ENCODE results near the gene ZNF562.
"Not testable (repeated sequence)": the region's sequence is repeated elsewhere in the genome, so short reads cannot be mapped to it uniquely, and the experiment has no call there.

The ZNF562 gene

DNA sequence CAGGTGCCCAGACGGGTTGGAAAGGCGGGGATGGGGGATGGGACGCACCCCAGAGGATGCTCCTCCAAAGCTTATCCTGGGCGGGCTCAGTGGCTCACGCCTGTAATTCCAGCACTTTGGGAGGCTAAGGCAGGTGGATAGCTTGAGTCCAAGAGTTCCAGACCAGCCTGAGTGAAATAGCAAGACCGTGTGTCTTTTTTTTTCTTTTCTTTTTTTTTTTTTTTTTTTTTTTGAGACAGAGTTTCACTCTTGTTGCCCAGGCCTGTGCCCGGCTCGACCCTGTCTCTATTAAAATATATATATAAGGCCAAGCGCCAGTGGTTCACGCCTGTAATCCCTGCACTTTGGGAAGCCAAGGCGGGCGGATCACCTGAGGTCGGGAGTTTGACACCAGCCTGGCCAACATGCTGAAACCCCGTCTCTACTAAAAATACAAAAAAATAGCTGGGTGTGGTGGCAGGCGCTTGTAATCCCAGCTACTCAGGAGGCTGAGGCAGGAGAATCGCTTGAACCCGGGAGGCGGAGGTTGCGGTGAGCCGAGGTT is 530 bp upstream of the ZNF562 start:
- H3K27ac ChIP-seq (ENCODE audit: low read depth, low read length) = peak overlapping the region; percentile 99
- not testable (repeated sequence) for H3K4me1 ChIP-seq (ENCODE audit: control insufficient read depth, insufficient read depth, low read length); H3K27me3 ChIP-seq (ENCODE audit: control insufficient read depth, insufficient read depth, low read length)
- peak overlapping the region; percentile 96 for H3K9ac ChIP-seq (ENCODE audit: low read length)
- H3K36me3 ChIP-seq (ENCODE audit: control insufficient read depth, insufficient read depth, low read length) = peaks cover 20% of the 10 kb centered on the region
- peaks cover 45% of the 10 kb centered on the region for H3K9me3 ChIP-seq (ENCODE audit: control insufficient read depth, insufficient read depth, low read depth, low read length)
- peak overlapping the region; percentile 86 for H3K4me3 ChIP-seq (ENCODE audit: low read depth, low read length)

DNA sequence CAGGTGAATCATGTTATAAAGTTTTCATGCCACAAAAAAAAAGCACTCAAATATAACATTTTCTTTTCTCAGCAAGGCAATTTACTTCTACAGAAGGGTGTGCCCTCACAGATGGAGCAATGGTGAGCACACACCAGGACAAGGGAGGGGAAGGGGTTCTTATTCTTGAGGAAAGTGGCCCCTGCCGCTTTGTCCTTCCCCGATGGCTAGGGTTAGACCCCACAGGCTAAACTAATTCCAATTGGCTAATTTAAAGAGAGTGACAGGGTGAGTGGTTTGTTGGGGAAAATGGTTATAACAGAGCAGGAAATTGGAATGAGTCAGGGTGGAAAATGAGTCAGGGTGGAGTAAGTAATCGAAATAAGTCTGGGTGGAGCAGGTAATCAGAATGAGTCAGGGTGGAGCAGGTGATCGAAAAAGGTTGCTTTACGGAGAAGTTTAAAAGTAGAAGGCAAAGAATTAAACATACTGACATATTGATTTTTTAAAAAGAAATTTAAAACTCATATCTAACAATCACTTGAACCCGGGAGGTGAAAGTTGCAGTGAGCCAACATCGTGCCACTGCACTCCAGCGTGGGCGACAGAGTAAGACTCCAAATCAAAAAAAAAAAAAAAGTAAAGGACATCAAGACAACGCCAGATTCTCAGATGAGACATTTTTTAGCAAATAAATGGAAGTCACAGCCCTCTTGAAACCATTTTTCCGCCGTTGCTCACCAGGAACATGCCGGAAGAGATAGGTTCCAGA is 813 bp downstream of the ZNF562 start:
- Histone ChIP-seq H3K9me3 (ENCODE audit: control insufficient read depth, insufficient read depth, low read depth, low read length) (peaks cover 55% of the 10 kb centered on the region), H3K9ac (ENCODE audit: low read length) (peak overlapping the region; percentile 96), H3K27me3 (ENCODE audit: control insufficient read depth, insufficient read depth, low read length) (no peaks in the 10 kb centered on the region), H3K36me3 (ENCODE audit: control insufficient read depth, insufficient read depth, low read length) (peaks cover 21% of the 10 kb centered on the region), H3K27ac (ENCODE audit: low read depth, low read length) (peak overlapping the region; percentile 99), H3K4me1 (ENCODE audit: control insufficient read depth, insufficient read depth, low read length) (no peaks in the 10 kb centered on the region), H3K4me3 (ENCODE audit: low read depth, low read length) (peak overlapping the region; percentile 86)

DNA sequence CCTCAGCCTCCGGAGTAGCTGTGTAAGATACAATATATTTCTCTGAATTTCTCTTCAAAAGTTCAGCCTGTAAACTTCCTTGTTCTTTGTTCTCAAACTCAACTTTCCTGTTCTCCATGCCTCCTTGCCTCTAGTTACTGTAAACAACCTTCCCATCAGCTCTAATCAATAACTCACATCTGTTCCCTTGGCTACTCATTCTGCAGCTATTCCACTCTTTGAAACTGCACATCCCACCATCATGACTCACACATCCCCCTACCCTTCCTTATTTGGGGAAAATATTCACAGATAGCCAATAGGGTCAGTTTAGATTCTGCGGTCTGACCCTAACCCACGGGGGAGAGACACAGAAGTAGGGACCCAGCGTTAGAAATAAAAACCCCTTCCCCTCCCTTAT is 2.0 kb downstream of the ZNF562 start:
- Histone ChIP-seq H3K9ac (ENCODE audit: low read length) (no peak overlapping the region), H3K27ac (ENCODE audit: low read depth, low read length) (no peak overlapping the region), H3K27me3 (ENCODE audit: control insufficient read depth, insufficient read depth, low read length) (no peaks in the 10 kb centered on the region), H3K36me3 (ENCODE audit: control insufficient read depth, insufficient read depth, low read length) (peaks cover 21% of the 10 kb centered on the region), H3K4me1 (ENCODE audit: control insufficient read depth, insufficient read depth, low read length) (no peaks in the 10 kb centered on the region), H3K9me3 (ENCODE audit: control insufficient read depth, insufficient read depth, low read depth, low read length) (peaks cover 57% of the 10 kb centered on the region), H3K4me3 (ENCODE audit: low read depth, low read length) (no peak overlapping the region)

DNA sequence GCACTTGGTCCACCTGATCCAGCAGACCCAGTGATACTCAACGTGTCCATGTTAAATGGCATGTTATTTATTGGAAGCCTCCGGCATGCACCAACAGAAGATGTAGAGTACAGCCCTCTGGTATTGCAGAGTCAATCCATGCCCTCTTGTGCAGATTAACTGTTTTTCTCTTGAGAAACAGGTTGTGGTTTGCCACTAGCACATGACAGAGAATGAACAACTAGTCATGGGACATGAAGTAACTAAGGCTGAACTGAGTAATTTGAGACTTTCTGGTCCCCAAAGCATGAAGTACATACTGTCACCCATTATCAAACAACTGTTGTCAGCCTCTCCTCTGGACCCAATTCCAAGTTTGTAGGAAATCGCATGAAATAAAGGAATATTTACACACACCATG is 3.2 kb downstream of the ZNF562 start:
- no peak overlapping the region for H3K9ac ChIP-seq (ENCODE audit: low read length)
- H3K36me3 ChIP-seq (ENCODE audit: control insufficient read depth, insufficient read depth, low read length) = peaks cover 21% of the 10 kb centered on the region
- peaks cover 64% of the 10 kb centered on the region for H3K9me3 ChIP-seq (ENCODE audit: control insufficient read depth, insufficient read depth, low read depth, low read length)
- no peak overlapping the region for H3K27ac ChIP-seq (ENCODE audit: low read depth, low read length)
- H3K27me3 ChIP-seq (ENCODE audit: control insufficient read depth, insufficient read depth, low read length) = no peaks in the 10 kb centered on the region
- no peak overlapping the region for H3K4me3 ChIP-seq (ENCODE audit: low read depth, low read length)
- no peaks in the 10 kb centered on the region for H3K4me1 ChIP-seq (ENCODE audit: control insufficient read depth, insufficient read depth, low read length)

DNA sequence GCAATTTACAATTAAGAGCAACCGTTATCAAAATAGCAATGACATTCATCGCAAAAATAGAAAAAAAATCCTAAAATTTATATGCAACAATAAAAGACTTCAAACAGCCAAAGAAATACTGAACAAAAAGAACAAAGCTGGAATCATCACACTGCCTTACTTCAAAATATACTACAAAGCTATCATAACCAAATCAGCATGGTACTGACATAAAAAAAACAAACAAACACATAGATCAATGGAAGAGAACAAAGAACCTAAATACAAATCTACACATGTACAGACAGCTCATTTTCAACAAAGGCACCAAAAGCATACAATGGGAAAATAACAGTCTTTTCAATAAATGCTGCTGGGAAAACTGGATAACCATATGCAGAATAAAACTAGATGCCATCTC is 6.4 kb downstream of the ZNF562 start:
- Histone ChIP-seq H3K27ac (ENCODE audit: low read depth, low read length) (no peak overlapping the region), H3K9ac (ENCODE audit: low read length) (no peak overlapping the region), H3K27me3 (ENCODE audit: control insufficient read depth, insufficient read depth, low read length) (no peaks in the 10 kb centered on the region), H3K4me1 (ENCODE audit: control insufficient read depth, insufficient read depth, low read length) (no peaks in the 10 kb centered on the region), H3K36me3 (ENCODE audit: control insufficient read depth, insufficient read depth, low read length) (peaks cover 21% of the 10 kb centered on the region), H3K4me3 (ENCODE audit: low read depth, low read length) (no peak overlapping the region), H3K9me3 (ENCODE audit: control insufficient read depth, insufficient read depth, low read depth, low read length) (peaks cover 72% of the 10 kb centered on the region)

DNA sequence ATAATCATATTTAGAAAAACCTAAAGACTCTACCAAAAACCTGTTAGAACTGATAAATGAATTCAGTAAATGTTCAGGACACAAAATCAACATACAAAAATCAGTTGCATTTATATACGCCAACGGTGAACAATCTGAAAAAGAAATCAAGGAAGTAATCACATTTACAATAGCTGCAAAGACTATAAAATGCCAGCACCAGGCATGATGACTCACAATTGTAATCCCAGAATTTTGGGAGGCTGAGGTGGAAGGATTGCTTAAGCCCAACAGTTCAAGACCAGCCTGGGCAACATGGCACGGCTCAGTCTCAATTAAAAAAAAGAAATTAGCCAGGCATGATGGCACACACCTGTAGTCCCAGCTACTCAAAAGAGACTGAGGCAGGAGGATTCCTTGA is 7.0 kb downstream of the ZNF562 start:
- H3K9me3 ChIP-seq (ENCODE audit: control insufficient read depth, insufficient read depth, low read depth, low read length) = peaks cover 66% of the 10 kb centered on the region

DNA sequence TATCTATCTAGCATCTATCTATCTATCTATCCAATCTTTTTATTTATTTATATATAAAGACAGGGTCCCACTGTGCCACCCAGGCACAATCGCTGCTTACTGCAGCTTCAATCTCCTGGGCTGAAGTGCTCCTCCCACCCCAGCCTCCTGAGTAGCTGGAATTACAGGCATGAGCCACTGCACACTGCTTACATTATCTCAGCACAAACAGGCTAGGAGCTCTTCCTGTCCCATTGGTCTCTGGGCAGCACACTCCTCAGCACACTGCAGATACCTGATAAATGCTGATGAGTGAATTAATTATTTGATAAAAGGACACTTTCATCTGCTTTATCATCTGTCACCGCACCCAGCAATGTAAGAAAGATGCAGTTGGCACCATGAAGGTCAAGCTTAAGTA is 16.1 kb downstream of the ZNF562 start:
- H3K4me3 ChIP-seq (ENCODE audit: low read depth, low read length) = no peak overlapping the region
- no peak overlapping the region for H3K9ac ChIP-seq (ENCODE audit: low read length)
- H3K9me3 ChIP-seq (ENCODE audit: control insufficient read depth, insufficient read depth, low read depth, low read length) = peaks cover 35% of the 10 kb centered on the region
- H3K27ac ChIP-seq (ENCODE audit: low read depth, low read length) = no peak overlapping the region
- no peaks in the 10 kb centered on the region for H3K4me1 ChIP-seq (ENCODE audit: control insufficient read depth, insufficient read depth, low read length)
- peaks cover 57% of the 10 kb centered on the region for H3K36me3 ChIP-seq (ENCODE audit: control insufficient read depth, insufficient read depth, low read length)
- H3K27me3 ChIP-seq (ENCODE audit: control insufficient read depth, insufficient read depth, low read length) = no peaks in the 10 kb centered on the region

More for the DNA sequence above, 7.0 kb downstream of the ZNF562 start:
- no peak overlapping the region for H3K4me3 ChIP-seq (ENCODE audit: low read depth, low read length)
- H3K4me1 ChIP-seq (ENCODE audit: control insufficient read depth, insufficient read depth, low read length) = no peaks in the 10 kb centered on the region
- H3K36me3 ChIP-seq (ENCODE audit: control insufficient read depth, insufficient read depth, low read length) = peaks cover 18% of the 10 kb centered on the region
- H3K9ac ChIP-seq (ENCODE audit: low read length) = no peak overlapping the region
- H3K27me3 ChIP-seq (ENCODE audit: control insufficient read depth, insufficient read depth, low read length) = no peaks in the 10 kb centered on the region
- H3K27ac ChIP-seq (ENCODE audit: low read depth, low read length) = no peak overlapping the region

DNA sequence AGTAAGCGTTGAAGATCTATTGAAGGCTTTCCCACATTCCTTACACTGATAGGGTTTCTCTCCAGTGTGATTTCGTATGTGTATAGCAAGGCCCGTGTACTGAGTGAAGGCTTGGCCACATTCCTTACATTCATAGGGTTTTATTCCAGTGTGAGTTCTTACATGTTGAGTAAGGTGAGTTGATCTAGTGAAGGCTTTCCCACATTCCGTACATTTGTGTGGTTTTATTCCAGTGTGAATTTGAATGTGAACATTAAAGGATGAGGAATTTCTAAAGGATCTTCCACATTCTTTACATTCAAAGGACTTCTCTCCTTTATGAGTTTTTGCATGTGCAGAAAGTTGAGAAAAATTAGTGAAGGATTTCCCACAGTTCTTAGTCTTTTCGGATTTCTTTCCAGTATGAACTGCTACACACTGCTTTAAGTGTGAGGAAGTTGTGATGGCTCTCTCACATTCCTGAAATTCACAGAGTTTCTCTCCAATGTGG is 21.8 kb downstream of the ZNF562 start:
- Histone ChIP-seq H3K36me3 (ENCODE audit: control insufficient read depth, insufficient read depth, low read length) (peaks cover 83% of the 10 kb centered on the region), H3K9me3 (ENCODE audit: control insufficient read depth, insufficient read depth, low read depth, low read length) (peaks cover 68% of the 10 kb centered on the region)
- not testable (repeated sequence) for H3K4me1 ChIP-seq (ENCODE audit: control insufficient read depth, insufficient read depth, low read length); H3K9ac ChIP-seq (ENCODE audit: low read length); H3K27ac ChIP-seq (ENCODE audit: low read depth, low read length); H3K27me3 ChIP-seq (ENCODE audit: control insufficient read depth, insufficient read depth, low read length); H3K4me3 ChIP-seq (ENCODE audit: low read depth, low read length)

DNA sequence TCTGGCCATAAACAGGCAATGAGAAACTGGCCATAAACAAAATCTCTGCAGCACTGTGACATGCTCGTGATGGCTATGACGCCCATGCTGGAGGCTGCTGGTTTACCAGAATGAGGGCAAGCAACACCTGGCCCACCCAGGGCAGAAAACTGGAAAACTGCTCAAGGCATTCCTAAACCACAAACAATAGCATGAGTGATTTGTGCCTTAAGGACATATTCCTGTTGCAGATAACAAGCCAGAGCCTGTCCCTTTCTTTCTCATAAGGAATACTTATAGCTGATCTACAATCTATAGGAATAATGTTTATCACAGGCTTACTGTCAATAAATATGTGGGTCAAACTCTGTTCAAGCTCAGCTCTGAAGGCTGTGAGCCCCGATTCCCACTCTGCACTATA is 23.4 kb downstream of the ZNF562 start:
- H3K9ac ChIP-seq (ENCODE audit: low read length); H3K4me1 ChIP-seq (ENCODE audit: control insufficient read depth, insufficient read depth, low read length); H3K27me3 ChIP-seq (ENCODE audit: control insufficient read depth, insufficient read depth, low read length); H3K27ac ChIP-seq (ENCODE audit: low read depth, low read length); H3K4me3 ChIP-seq (ENCODE audit: low read depth, low read length): not testable (repeated sequence)
- Histone ChIP-seq H3K9me3 (ENCODE audit: control insufficient read depth, insufficient read depth, low read depth, low read length) (peaks cover 65% of the 10 kb centered on the region), H3K36me3 (ENCODE audit: control insufficient read depth, insufficient read depth, low read length) (peaks cover 72% of the 10 kb centered on the region)

DNA sequence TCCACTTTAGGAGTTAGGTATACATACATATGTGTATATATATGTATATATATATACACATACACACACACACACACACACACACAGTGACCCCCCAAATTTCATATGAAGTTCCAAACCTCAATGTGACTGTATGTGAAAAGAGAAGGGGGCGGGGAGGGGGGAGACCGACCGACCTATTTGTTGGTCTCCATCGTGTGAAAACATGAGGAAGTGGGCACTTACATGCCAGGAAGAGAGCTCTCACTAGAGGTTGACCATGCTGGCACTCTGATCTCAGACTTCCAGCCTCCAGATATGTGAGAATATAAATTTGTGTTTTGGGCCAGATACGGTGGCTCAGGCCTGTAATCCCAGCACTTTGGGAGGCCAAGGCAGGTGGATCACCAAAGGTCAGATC is 24.6 kb downstream of the ZNF562 start:
- Histone ChIP-seq H3K27me3 (ENCODE audit: control insufficient read depth, insufficient read depth, low read length) (no peaks in the 10 kb centered on the region), H3K4me1 (ENCODE audit: control insufficient read depth, insufficient read depth, low read length) (no peaks in the 10 kb centered on the region), H3K9ac (ENCODE audit: low read length) (no peak overlapping the region), H3K36me3 (ENCODE audit: control insufficient read depth, insufficient read depth, low read length) (peaks cover 62% of the 10 kb centered on the region), H3K4me3 (ENCODE audit: low read depth, low read length) (no peak overlapping the region), H3K27ac (ENCODE audit: low read depth, low read length) (no peak overlapping the region), H3K9me3 (ENCODE audit: control insufficient read depth, insufficient read depth, low read depth, low read length) (peaks cover 56% of the 10 kb centered on the region)

DNA sequence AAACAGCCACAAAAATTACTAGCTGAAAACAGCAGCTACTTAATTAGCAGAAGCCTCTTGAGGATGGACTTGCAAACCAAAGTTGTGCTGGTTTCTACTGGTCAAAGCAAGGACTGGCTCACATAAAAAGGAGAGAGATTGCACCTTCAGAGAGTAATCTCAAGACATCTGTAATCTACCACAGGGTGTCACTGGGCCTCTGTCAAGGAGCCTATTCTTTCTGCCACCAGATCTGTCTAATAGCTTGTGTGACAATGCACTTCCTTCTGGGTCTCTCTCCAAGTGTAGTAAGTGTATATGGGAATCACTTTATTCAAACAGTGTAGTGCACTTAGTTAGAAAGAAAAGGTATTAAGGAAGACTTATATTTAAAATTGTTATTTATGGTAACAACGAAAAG is 29.4 kb downstream of the ZNF562 start:
- no peak overlapping the region for H3K9ac ChIP-seq (ENCODE audit: low read length)
- H3K9me3 ChIP-seq (ENCODE audit: control insufficient read depth, insufficient read depth, low read depth, low read length) = peaks cover 26% of the 10 kb centered on the region
- H3K4me3 ChIP-seq (ENCODE audit: low read depth, low read length) = no peak overlapping the region
- H3K36me3 ChIP-seq (ENCODE audit: control insufficient read depth, insufficient read depth, low read length) = peaks cover 39% of the 10 kb centered on the region
- no peaks in the 10 kb centered on the region for H3K27me3 ChIP-seq (ENCODE audit: control insufficient read depth, insufficient read depth, low read length)
- no peak overlapping the region for H3K27ac ChIP-seq (ENCODE audit: low read depth, low read length)
- no peaks in the 10 kb centered on the region for H3K4me1 ChIP-seq (ENCODE audit: control insufficient read depth, insufficient read depth, low read length)

All from HUES6 (cell line).